ENCODE results near the gene CACNA1I.
A peak's percentile ranks its signal among the peaks of the same experiment; 100 is the strongest.

The CACNA1I gene

GRCh38 chr22:39700565-39700964 lies 130.0 kb downstream of the CACNA1I start:
- DNase-seq: no peak

- no peak for DNase-seq
Measured at GRCh38 chr22:39703091-39703490, 132.5 kb downstream of the CACNA1I start.

- DNase-seq: peak in 1 of 2 experiments; percentile 55
Measured at GRCh38 chr22:39703928-39704639, 133.5 kb downstream of the CACNA1I start.

GRCh38 chr22:39705386-39705785 lies 134.8 kb downstream of the CACNA1I start:
- no peak for DNase-seq

- no peak for DNase-seq
Measured at GRCh38 chr22:39706376-39707140, 136.0 kb downstream of the CACNA1I start.

GRCh38 chr22:39707351-39707750 lies 136.8 kb downstream of the CACNA1I start:
- DNase-seq: no peak

- DNase-seq: no peak
Measured at GRCh38 chr22:39707816-39708215, 137.3 kb downstream of the CACNA1I start.

GRCh38 chr22:39710380-39711150 lies 140.0 kb downstream of the CACNA1I start:
- DNase-seq: no peak

- DNase-seq: no peak
Measured at GRCh38 chr22:39712081-39712480, 141.5 kb downstream of the CACNA1I start.

- no peak for DNase-seq
Measured at GRCh38 chr22:39712751-39713525, 142.4 kb downstream of the CACNA1I start.

GRCh38 chr22:39713799-39714290 lies 143.3 kb downstream of the CACNA1I start:
- no peak for DNase-seq

GRCh38 chr22:39714321-39714720 lies 143.8 kb downstream of the CACNA1I start:
- DNase-seq: no peak

GRCh38 chr22:39715778-39716495 lies 145.4 kb downstream of the CACNA1I start:
- DNase-seq: no peak

- DNase-seq: no peak
Measured at GRCh38 chr22:39716534-39716933, 146.0 kb downstream of the CACNA1I start.

- no peak for DNase-seq
Measured at GRCh38 chr22:39717099-39717498, 146.5 kb downstream of the CACNA1I start.

- no peak for DNase-seq
Measured at GRCh38 chr22:39718206-39718605, 147.7 kb downstream of the CACNA1I start.

- no peak for DNase-seq
Measured at GRCh38 chr22:39718921-39719475, 148.4 kb downstream of the CACNA1I start.

GRCh38 chr22:39719559-39720450 lies 149.3 kb downstream of the CACNA1I start:
- no peak for DNase-seq

- DNase-seq: no peak
Measured at GRCh38 chr22:39721206-39722031, 150.9 kb downstream of the CACNA1I start.

- no peak for DNase-seq
Measured at GRCh38 chr22:39722032-39722325, 151.4 kb downstream of the CACNA1I start.

Data from NCI-H446 (cell line).